ENCODE measurements around the gene TEPSIN.

TEPSIN gene

DNA sequence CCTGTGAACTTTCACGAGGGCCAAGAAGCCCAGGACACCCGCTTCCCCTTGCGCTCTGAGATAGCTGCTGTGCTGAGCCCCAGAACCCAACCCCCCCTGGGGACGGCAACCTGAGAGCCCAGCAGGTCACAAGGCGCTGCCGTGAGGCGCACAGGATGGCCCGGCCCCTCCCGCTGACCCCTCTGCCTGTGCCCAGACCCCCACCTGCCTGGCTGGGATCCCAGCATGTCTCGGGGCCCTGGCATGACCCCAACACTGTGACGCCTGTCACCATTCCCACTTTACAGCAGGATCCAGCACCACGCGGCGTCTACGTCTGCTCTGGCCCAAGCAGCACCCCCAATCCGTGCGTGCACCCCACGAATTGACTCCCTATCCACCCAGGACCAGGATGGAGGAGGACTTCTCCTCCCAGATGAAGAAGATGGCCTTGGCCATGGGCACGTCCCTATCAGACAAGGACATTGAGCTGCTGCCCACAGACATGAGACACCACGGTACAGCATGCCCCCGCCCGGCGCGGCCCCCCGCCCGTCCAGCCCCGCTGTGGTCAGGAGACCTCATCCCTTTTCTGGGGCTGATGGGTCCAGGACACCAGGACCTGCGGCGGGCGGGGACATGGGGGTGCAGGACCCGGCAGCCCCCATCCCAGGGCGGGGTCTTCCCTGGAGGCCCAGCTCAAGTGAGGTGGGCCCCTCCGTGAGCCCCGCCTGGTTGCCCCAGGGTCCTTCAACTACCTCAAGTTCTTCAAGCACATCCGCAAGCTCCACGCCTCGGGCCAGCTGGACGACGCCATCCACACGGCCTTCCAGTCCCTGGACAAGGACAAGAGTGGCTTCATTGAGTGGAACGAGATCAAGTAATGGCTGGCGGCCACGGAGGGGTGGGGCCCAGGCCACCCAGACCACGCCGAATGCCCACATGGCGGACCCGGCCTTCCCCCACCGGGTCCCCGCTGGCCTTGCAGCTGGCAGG lies 57.7 kb downstream of the TEPSIN start:
- no peak for DNase-seq

DNA sequence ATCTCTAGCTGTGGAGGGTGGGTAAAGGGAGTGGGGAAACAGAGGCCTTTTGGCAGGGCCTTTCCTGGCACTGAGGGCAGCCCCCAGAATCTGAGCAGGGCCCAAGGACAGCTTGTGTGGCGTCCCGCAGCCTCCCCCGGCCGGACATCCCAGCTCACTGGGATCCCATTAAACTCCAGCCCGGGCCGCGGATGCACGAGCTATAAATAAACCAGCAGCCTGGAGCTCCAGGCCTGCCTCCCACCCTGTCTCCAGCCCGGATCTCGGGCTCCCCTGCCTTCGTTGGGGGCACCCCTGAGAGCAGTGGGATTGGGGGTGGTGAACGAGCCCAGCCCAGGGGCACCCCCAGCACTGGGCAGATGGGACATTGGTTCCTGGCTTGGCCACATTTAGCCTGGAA lies 59.0 kb downstream of the TEPSIN start:
- DNase-seq: no peak

- DNase-seq: no peak
Observed at GRCh38 chr17:81179220-81179619, 59.6 kb downstream of the TEPSIN start.
